ENCODE data around the gene SNIP1. TPM values are rescaled to one million over a fixed set of nuclear protein-coding genes. Genes with fewer than 3 reads are reported as not detected.

SNIP1 gene
- total and polyA plus RNA-seq, 2 experiments from 2014 or later = 7.0 to 11.4 TPM

DNA sequence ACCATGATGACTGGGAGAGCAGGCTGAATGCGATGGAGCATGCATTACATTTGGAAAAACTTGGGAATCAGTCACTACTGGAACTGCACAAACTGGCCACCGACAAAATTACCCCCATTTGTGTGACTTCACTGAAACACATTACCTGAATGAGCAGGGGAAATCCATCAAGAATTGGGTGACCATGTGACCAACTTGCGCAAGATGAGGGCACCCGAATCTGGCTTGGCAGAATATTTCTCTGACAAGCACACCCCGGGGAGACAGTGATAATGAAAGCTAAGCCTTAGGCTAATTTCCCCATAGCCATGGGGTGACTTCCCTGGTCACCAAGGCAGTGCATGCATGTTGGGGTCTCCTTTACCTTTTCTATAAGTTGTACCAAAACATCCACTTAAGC, 9.1 kb downstream of the SNIP1 start:
- Mint-ChIP-seq H3K27me3 (ENCODE audit: insufficient read depth, low read depth, poor library complexity) (no peaks in the 10 kb centered on the region), H3K4me3 (no peak overlapping the region), H3K9me3 (no peaks in the 10 kb centered on the region), H3K36me3 (ENCODE audit: low read depth) (peaks cover 55% of the 10 kb centered on the region), H3K27ac (no peak overlapping the region), H3K4me1 (no peaks in the 10 kb centered on the region)
- Histone ChIP-seq H3K27me3 (ENCODE audit: insufficient read depth) (no peaks in the 10 kb centered on the region), H3K4me2 (no peak overlapping the region), H3K79me2 (replicated peaks; ENCODE audit: insufficient read depth) (peaks cover 21% of the 10 kb centered on the region; the same call in 1 of the 2 replicates), H3K9me2 (ENCODE audit: insufficient read depth) (no peaks in the 10 kb centered on the region), H3K36me3 (ENCODE audit: insufficient read depth) (peaks cover 13% of the 10 kb centered on the region), H3K4me3 (no peak overlapping the region), H2AFZ (no peak overlapping the region), H3F3A (replicated peaks; ENCODE audit: low read depth) (no peaks in the 10 kb centered on the region), H4K20me1 (replicated peaks; ENCODE audit: insufficient read depth) (peaks cover 5% of the 10 kb centered on the region; the same call in 1 of the 2 replicates), H3K27ac (ENCODE audit: low read depth) (no peak overlapping the region), H3K4me1 (ENCODE audit: insufficient read depth) (no peaks in the 10 kb centered on the region)
- no peak for ATAC-seq
- no peak for DNase-seq (ENCODE audit: low spot score)
- TF ChIP-seq, protein P1, sequence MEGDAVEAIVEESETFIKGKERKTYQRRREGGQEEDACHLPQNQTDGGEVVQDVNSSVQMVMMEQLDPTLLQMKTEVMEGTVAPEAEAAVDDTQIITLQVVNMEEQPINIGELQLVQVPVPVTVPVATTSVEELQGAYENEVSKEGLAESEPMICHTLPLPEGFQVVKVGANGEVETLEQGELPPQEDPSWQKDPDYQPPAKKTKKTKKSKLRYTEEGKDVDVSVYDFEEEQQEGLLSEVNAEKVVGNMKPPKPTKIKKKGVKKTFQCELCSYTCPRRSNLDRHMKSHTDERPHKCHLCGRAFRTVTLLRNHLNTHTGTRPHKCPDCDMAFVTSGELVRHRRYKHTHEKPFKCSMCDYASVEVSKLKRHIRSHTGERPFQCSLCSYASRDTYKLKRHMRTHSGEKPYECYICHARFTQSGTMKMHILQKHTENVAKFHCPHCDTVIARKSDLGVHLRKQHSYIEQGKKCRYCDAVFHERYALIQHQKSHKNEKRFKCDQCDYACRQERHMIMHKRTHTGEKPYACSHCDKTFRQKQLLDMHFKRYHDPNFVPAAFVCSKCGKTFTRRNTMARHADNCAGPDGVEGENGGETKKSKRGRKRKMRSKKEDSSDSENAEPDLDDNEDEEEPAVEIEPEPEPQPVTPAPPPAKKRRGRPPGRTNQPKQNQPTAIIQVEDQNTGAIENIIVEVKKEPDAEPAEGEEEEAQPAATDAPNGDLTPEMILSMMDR (conservative IDR thresholded peaks at IDR 0.05; ENCODE audit: low read depth in 2 of 2) = no peak
- TF ChIP-seq POLR2AphosphoS5 (IDR thresholded peaks at IDR 0.05; ENCODE audit: low read depth) (no peak), ZNF462 (CRISPR knock-in tag; IDR thresholded peaks at IDR 0.05) (no peak), STAT1 (IDR thresholded peaks at IDR 0.05; ENCODE audit: unreplicated experiment) (no peak), CREB1 (CRISPR knock-in tag; IDR thresholded peaks at IDR 0.05; ENCODE audit: low read depth) (no peak), ZNF331 (CRISPR knock-in tag; IDR thresholded peaks at IDR 0.05; ENCODE audit: low read depth) (no peak)
- TF ChIP-seq, protein P2, sequence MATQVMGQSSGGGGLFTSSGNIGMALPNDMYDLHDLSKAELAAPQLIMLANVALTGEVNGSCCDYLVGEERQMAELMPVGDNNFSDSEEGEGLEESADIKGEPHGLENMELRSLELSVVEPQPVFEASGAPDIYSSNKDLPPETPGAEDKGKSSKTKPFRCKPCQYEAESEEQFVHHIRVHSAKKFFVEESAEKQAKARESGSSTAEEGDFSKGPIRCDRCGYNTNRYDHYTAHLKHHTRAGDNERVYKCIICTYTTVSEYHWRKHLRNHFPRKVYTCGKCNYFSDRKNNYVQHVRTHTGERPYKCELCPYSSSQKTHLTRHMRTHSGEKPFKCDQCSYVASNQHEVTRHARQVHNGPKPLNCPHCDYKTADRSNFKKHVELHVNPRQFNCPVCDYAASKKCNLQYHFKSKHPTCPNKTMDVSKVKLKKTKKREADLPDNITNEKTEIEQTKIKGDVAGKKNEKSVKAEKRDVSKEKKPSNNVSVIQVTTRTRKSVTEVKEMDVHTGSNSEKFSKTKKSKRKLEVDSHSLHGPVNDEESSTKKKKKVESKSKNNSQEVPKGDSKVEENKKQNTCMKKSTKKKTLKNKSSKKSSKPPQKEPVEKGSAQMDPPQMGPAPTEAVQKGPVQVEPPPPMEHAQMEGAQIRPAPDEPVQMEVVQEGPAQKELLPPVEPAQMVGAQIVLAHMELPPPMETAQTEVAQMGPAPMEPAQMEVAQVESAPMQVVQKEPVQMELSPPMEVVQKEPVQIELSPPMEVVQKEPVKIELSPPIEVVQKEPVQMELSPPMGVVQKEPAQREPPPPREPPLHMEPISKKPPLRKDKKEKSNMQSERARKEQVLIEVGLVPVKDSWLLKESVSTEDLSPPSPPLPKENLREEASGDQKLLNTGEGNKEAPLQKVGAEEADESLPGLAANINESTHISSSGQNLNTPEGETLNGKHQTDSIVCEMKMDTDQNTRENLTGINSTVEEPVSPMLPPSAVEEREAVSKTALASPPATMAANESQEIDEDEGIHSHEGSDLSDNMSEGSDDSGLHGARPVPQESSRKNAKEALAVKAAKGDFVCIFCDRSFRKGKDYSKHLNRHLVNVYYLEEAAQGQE (IDR thresholded peaks at IDR 0.05; ENCODE audit: unreplicated experiment) = no peak

Data from GM23338 (cell line).